Upper lobe of right lung (tissue), 1 donor: ENCODE results near the gene ARRB1. TPM values are rescaled to one million over a fixed set of nuclear protein-coding genes. Genes with fewer than 3 reads are reported as not detected.
A peak's percentile ranks its signal among the peaks of the same experiment; 100 is the strongest.

Source experiments
- ATAC-seq: fragments of 200-7000 bp; cut with Tn5 transposase; one replicate; pipeline ENCODE4 v1.9.1; 2020; ENCODE audit warnings: mild to moderate bottlenecking, moderate library complexity
- DNase-seq: peaks from one replicate; pipeline ENCODE4 v3.0.0-alpha.2; 2020
- H3K27ac ChIP-seq: fragments of 200-600 bp; one replicate; pipeline ENCODE4 v1.8.0; 2022
- H3K27me3 ChIP-seq: fragments of 200-600 bp; one replicate; pipeline ENCODE4 v1.8.0; 2022; ENCODE audit warnings: mild to moderate bottlenecking
- H3K36me3 ChIP-seq: fragments of 200-600 bp; one replicate; pipeline ENCODE4 v1.8.0; 2022
- H3K4me1 ChIP-seq: fragments of 200-600 bp; one replicate; pipeline ENCODE4 v1.8.0; 2022
- H3K4me3 ChIP-seq: fragments of 200-600 bp; one replicate; pipeline ENCODE4 v1.8.0; 2022; ENCODE audit warnings: mild to moderate bottlenecking
- H3K9me3 ChIP-seq: fragments of 200-600 bp; one replicate; pipeline ENCODE4 v1.8.0; 2022
- CTCF ChIP-seq: fragments of 200-600 bp; IDR thresholded peaks from one replicate; pipeline ENCODE4 v1.8.0; 2022; ENCODE audit warnings: antibody characterized with exemption
- intact Hi-C: fragments of 100-400 bp; cut with DNase I; formaldehyde crosslinking; loops from one replicate; pipeline ENCODE4 v1.11.0; 2022
- total RNA-seq: library from RNA; stranded (reverse); fragmentation: NEBNext Ultra II Directional; extraction: Animal tissue kit (Norgen Biotek cat#: 25700); gene quantifications from one replicate; pipeline ENCODE4 v1.2.1, GENCODE V29; 2021
- donor health status: DM: no; HTN: yes; CAD: no; lungs with severe emphysema.

Gene ARRB1
- total RNA-seq, 1 donor from 2014 or later = 188 TPM

DNA sequence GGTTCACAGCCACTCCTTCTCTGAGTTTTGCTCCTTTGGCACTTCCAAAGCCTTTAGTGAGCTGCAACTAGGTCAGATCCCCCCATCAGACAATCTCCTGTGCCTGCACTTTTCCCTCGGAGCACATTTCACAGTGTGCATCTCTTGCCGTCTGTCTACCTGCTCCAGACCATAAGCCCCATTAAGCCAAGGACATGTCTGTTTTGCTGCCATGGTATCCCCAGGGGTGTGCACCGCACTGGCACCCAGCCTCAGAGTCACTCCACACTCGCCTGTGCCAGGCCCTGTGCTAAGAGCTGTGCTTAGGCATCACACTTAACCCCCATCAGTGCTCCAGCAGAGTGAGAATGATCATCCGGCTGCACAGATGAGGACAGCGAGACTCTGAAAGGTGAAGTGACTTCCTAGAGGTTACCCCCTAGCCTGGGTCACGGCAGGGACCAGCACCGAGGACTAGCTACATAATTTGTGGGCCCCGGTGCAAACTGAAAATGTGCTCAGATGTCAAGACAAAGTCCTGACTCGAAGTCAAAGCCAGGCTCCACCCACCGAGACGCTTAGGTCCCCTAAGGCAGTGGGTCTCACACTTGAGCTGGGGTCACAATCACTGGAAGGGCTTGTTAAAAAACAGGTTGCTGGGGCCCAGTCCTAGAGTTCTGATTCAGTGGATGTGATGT, 33.9 kb downstream of the ARRB1 start:
- peak overlapping the region; percentile 24 for H3K27ac ChIP-seq
- H3K36me3 ChIP-seq = peaks cover 11% of the 10 kb centered on the region
- no peaks in the 10 kb centered on the region for H3K27me3 ChIP-seq
- TF ChIP-seq CTCF = no peak
- no peak for ATAC-seq
- H3K4me3 ChIP-seq = no peak overlapping the region
- no peak for DNase-seq
- H3K9me3 ChIP-seq = no peaks in the 10 kb centered on the region
- H3K4me1 ChIP-seq = peaks cover 60% of the 10 kb centered on the region
- intact Hi-C loops = no loop called here

DNA sequence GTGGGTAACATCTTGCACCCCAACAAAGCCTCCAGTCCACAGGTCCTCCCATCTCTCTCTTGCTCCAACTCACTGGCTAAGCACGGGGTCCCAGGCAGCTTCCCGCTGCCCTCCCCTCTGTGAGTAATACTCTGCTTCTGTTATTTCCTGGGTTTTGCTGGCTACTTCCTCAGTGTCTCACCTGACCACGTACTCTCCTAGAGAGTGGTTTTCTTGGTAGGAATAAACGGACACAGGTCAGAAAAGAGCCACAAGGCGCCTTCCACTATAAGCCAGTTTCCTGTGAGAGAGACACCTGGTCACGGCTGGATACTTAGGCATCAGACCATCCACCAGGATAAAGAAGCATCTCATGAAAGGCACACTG, 36.0 kb downstream of the ARRB1 start:
- no peak for DNase-seq
- Histone ChIP-seq H3K27me3 (no peaks in the 10 kb centered on the region), H3K27ac (peak overlapping the region; percentile 24), H3K9me3 (no peaks in the 10 kb centered on the region), H3K4me1 (peaks cover 76% of the 10 kb centered on the region), H3K4me3 (no peak overlapping the region), H3K36me3 (peaks cover 3% of the 10 kb centered on the region)
- intact Hi-C loops = no loop called here
- no peak for TF ChIP-seq CTCF
- no peak for ATAC-seq

GRCh38 chr11:75314771-75315438, 36.6 kb downstream of the ARRB1 start:
- ATAC-seq (no peak), DNase-seq (no peak)
- H3K9me3 ChIP-seq = no peaks in the 10 kb centered on the region
- H3K36me3 ChIP-seq = peaks cover 4% of the 10 kb centered on the region
- peak overlapping the region; percentile 73 for H3K27ac ChIP-seq
- TF ChIP-seq CTCF = no peak
- H3K27me3 ChIP-seq = no peaks in the 10 kb centered on the region
- intact Hi-C loops = no loop called here
- peaks cover 76% of the 10 kb centered on the region for H3K4me1 ChIP-seq
- H3K4me3 ChIP-seq = no peak overlapping the region

DNA sequence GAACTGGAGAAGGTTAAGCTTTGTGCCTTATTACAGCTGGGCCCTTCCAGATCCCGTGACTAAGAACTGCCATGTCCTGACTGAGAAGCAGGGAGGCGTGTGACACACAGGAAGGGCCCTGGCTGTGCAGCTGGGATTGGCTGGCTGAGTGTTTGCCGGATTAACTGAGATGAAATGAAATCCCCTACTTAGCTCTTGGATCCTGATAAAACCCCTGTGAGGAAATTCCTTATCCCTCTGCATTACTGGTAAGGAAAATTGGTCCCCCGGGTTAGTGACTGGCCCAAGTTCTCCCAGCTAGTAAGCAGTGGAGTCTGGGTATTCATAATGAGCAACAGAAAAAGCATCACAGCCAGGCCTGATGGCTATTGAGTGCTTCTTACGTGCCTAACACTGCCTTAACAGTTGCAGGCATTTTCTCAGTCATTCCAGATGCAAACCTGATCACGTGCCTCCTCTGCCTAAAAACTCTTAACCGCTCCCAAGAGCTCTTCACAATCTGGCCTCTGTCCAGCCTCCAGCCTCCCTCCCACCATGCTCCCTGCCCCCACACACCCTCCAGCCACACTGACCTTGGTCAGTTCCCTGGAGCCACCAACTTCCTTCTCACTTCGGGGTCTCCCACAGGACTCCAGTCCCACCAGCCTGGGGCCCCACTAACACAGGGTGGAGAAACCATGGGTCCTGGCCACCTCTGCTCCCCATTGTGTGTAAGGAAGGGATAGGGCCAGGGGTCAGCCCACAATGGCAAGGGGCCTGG, 37.8 kb downstream of the ARRB1 start:
- H3K36me3 ChIP-seq = peaks cover 11% of the 10 kb centered on the region
- no peaks in the 10 kb centered on the region for H3K9me3 ChIP-seq
- TF ChIP-seq CTCF = no peak
- peaks cover 72% of the 10 kb centered on the region for H3K4me1 ChIP-seq
- ATAC-seq = peak; percentile 78
- peak overlapping the region; percentile 73 for H3K27ac ChIP-seq
- intact Hi-C loops = no loop called here
- H3K4me3 ChIP-seq = no peak overlapping the region
- no peaks in the 10 kb centered on the region for H3K27me3 ChIP-seq
- peak; percentile 82 for DNase-seq

DNA sequence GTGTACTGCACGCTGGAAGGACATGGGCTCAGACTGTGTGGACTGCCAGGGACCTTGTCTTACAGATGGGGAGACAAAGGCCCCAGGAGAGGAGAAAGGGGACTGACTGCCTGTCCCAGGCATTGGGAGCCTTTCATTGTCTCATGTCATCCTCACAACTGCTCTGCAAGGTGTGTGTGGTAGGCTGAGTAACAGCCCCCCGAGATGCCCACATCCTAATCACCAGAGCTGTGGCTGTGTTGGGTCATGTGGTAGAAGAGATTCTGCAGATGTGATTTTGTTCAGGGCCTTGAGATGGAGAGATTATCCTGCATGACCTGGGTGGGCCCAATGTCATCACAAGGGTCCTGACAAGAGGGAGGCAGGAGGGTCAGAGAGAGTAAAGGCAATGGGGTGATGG, 39.1 kb downstream of the ARRB1 start:
- Histone ChIP-seq H3K4me3 (no peak overlapping the region), H3K27ac (peak overlapping the region; percentile 67), H3K9me3 (no peaks in the 10 kb centered on the region), H3K27me3 (no peaks in the 10 kb centered on the region), H3K4me1 (peaks cover 75% of the 10 kb centered on the region), H3K36me3 (peaks cover 11% of the 10 kb centered on the region)
- DNase-seq = no peak
- intact Hi-C loops = no loop called here
- no peak for TF ChIP-seq CTCF
- no peak for ATAC-seq
